HepG2 (cell line): ENCODE results near the gene GALNT10. TPM values are rescaled to one million over a fixed set of nuclear protein-coding genes. Genes with fewer than 3 reads are reported as not detected.

Experiments used
- BHLHE40 ChIP-seq: IDR thresholded peaks from 2 replicates; pipeline ENCODE4 v1.6.1; 2011; ENCODE audit warnings: low read length, improper control_type of control experiment
- KLF15 ChIP-seq: sonication (generic); formaldehyde crosslinking; IDR thresholded peaks from 2 replicates; pipeline ENCODE4 v1.8.1; 2023; ENCODE audit warnings: borderline replicate concordance, mild to moderate bottlenecking, inconsistent platforms, missing genetic modification reagents, mixed read lengths
- POLR2G ChIP-seq: fragments of 200-400 bp; formaldehyde crosslinking; IDR thresholded peaks from 2 replicates; pipeline ENCODE4 v1.6.1; 2018; ENCODE audit warnings: mild to moderate bottlenecking, low read depth, low read length, moderate library complexity
- PTBP1 ChIP-seq: fragments of 200-400 bp; formaldehyde crosslinking; IDR thresholded peaks from 2 replicates; pipeline ENCODE4 v1.6.1; 2018; ENCODE audit warnings: low read length, low read depth; ENCODE audit not compliant: poor library complexity, severe bottlenecking
- REL ChIP-seq: sonication (generic); formaldehyde crosslinking; conservative IDR thresholded peaks from 2 replicates; pipeline ENCODE4 v1.8.0; 2022; ENCODE audit warnings: mild to moderate bottlenecking, missing genetic modification reagents, moderate library complexity
- SETDB1 ChIP-seq: sonication (generic); formaldehyde crosslinking; IDR thresholded peaks from 2 replicates; pipeline ENCODE4 v1.5.1; 2020; ENCODE audit warnings: missing genetic modification reagents, mild to moderate bottlenecking, borderline replicate concordance
- SMC3 ChIP-seq: IDR thresholded peaks from 2 replicates; pipeline ENCODE4 v1.6.1; 2011; ENCODE audit warnings: low read length, improper control_type of control experiment
- ZBTB44 ChIP-seq: sonication (generic); formaldehyde crosslinking; IDR thresholded peaks from 2 replicates; pipeline ENCODE4 v1.4.0; 2020; ENCODE audit warnings: missing genetic modification reagents
- polyA plus RNA-seq, 8 experiments: library from polyadenylated mRNA; depleted of rRNA in 3 of 8; stranded (reverse) in 7 of 8; unstranded in 1 of 8; fragments of >200 nt; fragmentation: Illumina TruSeq in 4 of 8; extraction: Trizol in 4 of 8; gene quantifications; 2 replicates each; pipeline versions ENCODE4 v1.2.1 to v1.2.3, GENCODE V29; 2011 to 2016; ENCODE audit warnings: low read depth in 4 of 8, missing spikeins in 1 of 8, mixed read lengths in 1 of 8; ENCODE audit not compliant: insufficient read depth in 1 of 8
- total RNA-seq, 5 experiments: library from RNA; depleted of rRNA; stranded (reverse); fragments of >200 nt; fragmentation: Illumina TruSeq; extraction: Trizol; gene quantifications; 2 replicates each; pipeline ENCODE4 v1.2.3, GENCODE V29; 2016; ENCODE audit warnings: low read depth in 1 of 5
- TF ChIP-seq, protein P1 (sequence below): sonication (generic); formaldehyde crosslinking; IDR thresholded peaks from 2 replicates; pipeline ENCODE4 v1.4.0; 2020; ENCODE audit warnings: missing genetic modification reagents
- TF ChIP-seq, protein P2 (sequence below), 2 experiments: sonication (generic) in 1 of 2; formaldehyde crosslinking in 1 of 2; IDR thresholded peaks; 2 replicates each; pipeline versions ENCODE4 v1.4.0 to v1.6.1; 2016 to 2020; ENCODE audit warnings: borderline replicate concordance in 1 of 2, low read depth in 1 of 2, mild to moderate bottlenecking in 1 of 2, missing genetic modification reagents in 1 of 2

The GALNT10 gene
- total and polyA plus RNA-seq, 2 of the 13 experiments (the other 11 are each of a cell fraction or from before 2014, with no cell fraction given), result 8.1 to 11.2 TPM

DNA sequence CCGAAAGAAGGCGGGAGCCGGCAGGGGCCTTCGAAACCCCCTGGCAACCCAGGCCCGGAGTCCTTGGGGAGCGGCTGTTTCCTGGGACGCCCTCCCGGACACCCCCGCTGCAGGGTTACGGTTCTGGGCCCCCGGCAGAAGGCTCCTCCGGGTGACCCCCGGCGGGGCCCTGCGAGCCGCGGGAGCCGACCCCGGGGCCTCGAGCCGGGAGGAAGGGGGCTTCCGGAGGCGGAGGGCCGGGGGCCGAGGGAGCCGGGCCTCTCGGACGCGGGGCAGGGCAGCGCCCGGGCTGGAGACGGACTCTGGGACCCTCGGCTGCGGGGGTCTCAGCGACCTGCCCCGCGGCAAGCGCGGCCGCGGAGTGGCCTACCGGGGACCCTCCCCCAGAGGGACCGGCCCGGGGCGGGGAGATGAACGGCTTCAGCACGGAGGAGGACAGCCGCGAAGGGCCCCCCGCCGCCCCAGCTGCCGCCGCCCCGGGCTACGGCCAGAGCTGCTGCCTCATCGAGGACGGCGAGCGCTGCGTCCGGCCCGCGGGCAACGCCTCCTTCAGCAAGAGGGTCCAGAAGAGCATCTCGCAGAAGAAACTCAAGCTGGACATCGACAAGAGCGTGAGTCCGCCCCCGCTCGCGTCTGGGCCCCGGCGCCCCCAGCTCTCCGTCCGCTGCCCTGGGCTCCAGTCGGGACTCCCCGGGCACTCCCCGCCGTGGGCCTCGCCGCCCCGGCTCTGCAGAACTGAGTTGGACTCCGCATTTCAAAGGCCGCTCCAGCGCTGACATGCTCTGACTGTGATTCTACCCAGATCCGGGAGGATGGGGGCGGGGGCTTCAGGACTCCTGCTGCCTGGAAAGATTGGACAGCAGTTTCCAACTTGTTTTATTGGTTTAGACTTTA, 255.9 kb downstream of the GALNT10 start (continued):
- TF ChIP-seq ZBTB44 (no peak), SMC3 (no peak), KLF15 (CRISPR knock-in tag) (no peak), SETDB1 (CRISPR knock-in tag) (no peak), PTBP1 (no peak), BHLHE40 (no peak), REL (CRISPR knock-in tag) (no peak), POLR2G (no peak; the same call in 1 of the 2 replicates)
- TF ChIP-seq, protein P1, sequence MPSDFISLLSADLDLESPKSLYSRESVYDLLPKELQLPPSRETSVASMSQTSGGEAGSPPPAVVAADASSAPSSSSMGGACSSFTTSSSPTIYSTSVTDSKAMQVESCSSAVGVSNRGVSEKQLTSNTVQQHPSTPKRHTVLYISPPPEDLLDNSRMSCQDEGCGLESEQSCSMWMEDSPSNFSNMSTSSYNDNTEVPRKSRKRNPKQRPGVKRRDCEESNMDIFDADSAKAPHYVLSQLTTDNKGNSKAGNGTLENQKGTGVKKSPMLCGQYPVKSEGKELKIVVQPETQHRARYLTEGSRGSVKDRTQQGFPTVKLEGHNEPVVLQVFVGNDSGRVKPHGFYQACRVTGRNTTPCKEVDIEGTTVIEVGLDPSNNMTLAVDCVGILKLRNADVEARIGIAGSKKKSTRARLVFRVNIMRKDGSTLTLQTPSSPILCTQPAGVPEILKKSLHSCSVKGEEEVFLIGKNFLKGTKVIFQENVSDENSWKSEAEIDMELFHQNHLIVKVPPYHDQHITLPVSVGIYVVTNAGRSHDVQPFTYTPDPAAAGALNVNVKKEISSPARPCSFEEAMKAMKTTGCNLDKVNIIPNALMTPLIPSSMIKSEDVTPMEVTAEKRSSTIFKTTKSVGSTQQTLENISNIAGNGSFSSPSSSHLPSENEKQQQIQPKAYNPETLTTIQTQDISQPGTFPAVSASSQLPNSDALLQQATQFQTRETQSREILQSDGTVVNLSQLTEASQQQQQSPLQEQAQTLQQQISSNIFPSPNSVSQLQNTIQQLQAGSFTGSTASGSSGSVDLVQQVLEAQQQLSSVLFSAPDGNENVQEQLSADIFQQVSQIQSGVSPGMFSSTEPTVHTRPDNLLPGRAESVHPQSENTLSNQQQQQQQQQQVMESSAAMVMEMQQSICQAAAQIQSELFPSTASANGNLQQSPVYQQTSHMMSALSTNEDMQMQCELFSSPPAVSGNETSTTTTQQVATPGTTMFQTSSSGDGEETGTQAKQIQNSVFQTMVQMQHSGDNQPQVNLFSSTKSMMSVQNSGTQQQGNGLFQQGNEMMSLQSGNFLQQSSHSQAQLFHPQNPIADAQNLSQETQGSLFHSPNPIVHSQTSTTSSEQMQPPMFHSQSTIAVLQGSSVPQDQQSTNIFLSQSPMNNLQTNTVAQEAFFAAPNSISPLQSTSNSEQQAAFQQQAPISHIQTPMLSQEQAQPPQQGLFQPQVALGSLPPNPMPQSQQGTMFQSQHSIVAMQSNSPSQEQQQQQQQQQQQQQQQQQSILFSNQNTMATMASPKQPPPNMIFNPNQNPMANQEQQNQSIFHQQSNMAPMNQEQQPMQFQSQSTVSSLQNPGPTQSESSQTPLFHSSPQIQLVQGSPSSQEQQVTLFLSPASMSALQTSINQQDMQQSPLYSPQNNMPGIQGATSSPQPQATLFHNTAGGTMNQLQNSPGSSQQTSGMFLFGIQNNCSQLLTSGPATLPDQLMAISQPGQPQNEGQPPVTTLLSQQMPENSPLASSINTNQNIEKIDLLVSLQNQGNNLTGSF (CRISPR knock-in tag), result no peak
- TF ChIP-seq, protein P2, sequence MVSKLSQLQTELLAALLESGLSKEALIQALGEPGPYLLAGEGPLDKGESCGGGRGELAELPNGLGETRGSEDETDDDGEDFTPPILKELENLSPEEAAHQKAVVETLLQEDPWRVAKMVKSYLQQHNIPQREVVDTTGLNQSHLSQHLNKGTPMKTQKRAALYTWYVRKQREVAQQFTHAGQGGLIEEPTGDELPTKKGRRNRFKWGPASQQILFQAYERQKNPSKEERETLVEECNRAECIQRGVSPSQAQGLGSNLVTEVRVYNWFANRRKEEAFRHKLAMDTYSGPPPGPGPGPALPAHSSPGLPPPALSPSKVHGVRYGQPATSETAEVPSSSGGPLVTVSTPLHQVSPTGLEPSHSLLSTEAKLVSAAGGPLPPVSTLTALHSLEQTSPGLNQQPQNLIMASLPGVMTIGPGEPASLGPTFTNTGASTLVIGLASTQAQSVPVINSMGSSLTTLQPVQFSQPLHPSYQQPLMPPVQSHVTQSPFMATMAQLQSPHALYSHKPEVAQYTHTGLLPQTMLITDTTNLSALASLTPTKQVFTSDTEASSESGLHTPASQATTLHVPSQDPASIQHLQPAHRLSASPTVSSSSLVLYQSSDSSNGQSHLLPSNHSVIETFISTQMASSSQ (IDR thresholded peaks at IDR 0.05; ENCODE audit: low read depth), result no peak
- TF ChIP-seq, protein P2 (CRISPR knock-in tag; IDR thresholded peaks at IDR 0.05; ENCODE audit: borderline replicate concordance), result no peak
